ENCODE data around the gene OR52R1. TPM values are rescaled to one million over a fixed set of nuclear protein-coding genes. Genes with fewer than 3 reads are reported as not detected.

OR52R1 gene
- total and polyA plus RNA-seq, 7 donors = not detected

Other genes starting within 250 kb of the OR52R1 start
- gene OR52I2, start 222.6 kb downstream of the OR52R1 start, total RNA-seq = not detected
- not detected for gene OR52I2, start 222.6 kb downstream of the OR52R1 start, polyA plus RNA-seq
- gene OR52I1, start 210.3 kb downstream of the OR52R1 start, total RNA-seq = not detected
- gene OR52I1, start 210.3 kb downstream of the OR52R1 start, polyA plus RNA-seq = not detected
- gene TRIM68, start 196.1 kb downstream of the OR52R1 start, total RNA-seq = 10 to 100 TPM in 1 of 4 donors, 1 to 10 TPM in 3; 4.9 to 11.0 (median 7.1) TPM
- 10 to 100 TPM in 1 of 3 donors, 1 to 10 TPM in 2; 3.7 to 12.5 (median 4.2) TPM for gene TRIM68, start 196.1 kb downstream of the OR52R1 start, polyA plus RNA-seq
- gene OR51D1, start 166.9 kb downstream of the OR52R1 start, total RNA-seq = not detected
- gene OR51D1, start 166.9 kb downstream of the OR52R1 start, polyA plus RNA-seq = not detected
- 1 to 10 TPM in 1 of 4 donors, under 1 TPM in 3; 0.61 to 2.1 (median 0.70) TPM for gene OR51E1, start 160.4 kb downstream of the OR52R1 start, total RNA-seq
- 1 to 10 TPM in 1 of 3 donors, under 1 TPM in 2; 0.77 to 1.3 (median 0.94) TPM for gene OR51E1, start 160.4 kb downstream of the OR52R1 start, polyA plus RNA-seq
- under 1 TPM in 3 of 4 donors, not detected in 1; 0.10 to 0.19 (median 0.19) TPM for gene OR51E2, start 106.5 kb downstream of the OR52R1 start, total RNA-seq
- gene OR51E2, start 106.5 kb downstream of the OR52R1 start, polyA plus RNA-seq = under 1 TPM in 2 of 3 donors, not detected in 1; 0.21 to 0.23 TPM
- not detected for gene MMP26, start 99.6 kb downstream of the OR52R1 start, total RNA-seq
- not detected for gene MMP26, start 99.6 kb downstream of the OR52R1 start, polyA plus RNA-seq
- gene OR51F1, start 34.4 kb downstream of the OR52R1 start, total RNA-seq = not detected
- not detected for gene OR51F1, start 34.4 kb downstream of the OR52R1 start, polyA plus RNA-seq
- not detected for gene OR51F2, start 16.9 kb upstream of the OR52R1 start, total RNA-seq
- not detected for gene OR51F2, start 16.9 kb upstream of the OR52R1 start, polyA plus RNA-seq
- not detected for gene OR51S1, start 44.8 kb upstream of the OR52R1 start, total RNA-seq
- gene OR51S1, start 44.8 kb upstream of the OR52R1 start, polyA plus RNA-seq = not detected
- gene OR51T1, start 77.5 kb upstream of the OR52R1 start, total RNA-seq = not detected
- not detected for gene OR51T1, start 77.5 kb upstream of the OR52R1 start, polyA plus RNA-seq
- gene OR51A7, start 99.4 kb upstream of the OR52R1 start, total RNA-seq = not detected
- gene OR51A7, start 99.4 kb upstream of the OR52R1 start, polyA plus RNA-seq = not detected
- not detected for gene OR51G2, start 115.0 kb upstream of the OR52R1 start, total RNA-seq
- not detected for gene OR51G2, start 115.0 kb upstream of the OR52R1 start, polyA plus RNA-seq
- gene OR51G1, start 120.0 kb upstream of the OR52R1 start, total RNA-seq = not detected
- gene OR51G1, start 120.0 kb upstream of the OR52R1 start, polyA plus RNA-seq = not detected
- gene OR51A4, start 143.2 kb upstream of the OR52R1 start, total RNA-seq = not detected
- not detected for gene OR51A4, start 143.2 kb upstream of the OR52R1 start, polyA plus RNA-seq
- not detected for gene OR51A2, start 151.3 kb upstream of the OR52R1 start, total RNA-seq
- gene OR51A2, start 151.3 kb upstream of the OR52R1 start, polyA plus RNA-seq = not detected
- gene OR51L1, start 190.5 kb upstream of the OR52R1 start, total RNA-seq = not detected
- gene OR51L1, start 190.5 kb upstream of the OR52R1 start, polyA plus RNA-seq = not detected
- gene OR52J3, start 242.1 kb upstream of the OR52R1 start, total RNA-seq = not detected
- gene OR52J3, start 242.1 kb upstream of the OR52R1 start, polyA plus RNA-seq = not detected